Nephron (organoid): Measurements from ENCODE around the gene ALAS1.

ENCODE experiments used
- H3K27ac Mint-ChIP-seq, 3 experiments: 2 replicates each; pipeline ENCODE4 v1.8.0; 2020; ENCODE audit warnings: mixed read lengths in 3 of 3, mild to moderate bottlenecking in 2 of 3, moderate library complexity in 1 of 3
- H3K27me3 Mint-ChIP-seq: 2 replicates; pipeline ENCODE4 v1.8.0; 2021; ENCODE audit warnings: low read depth, mild to moderate bottlenecking, moderate library complexity, mixed read lengths
- H3K36me3 Mint-ChIP-seq: 2 replicates; pipeline ENCODE4 v1.8.0; 2020; ENCODE audit warnings: low read depth, mixed read lengths
- H3K4me1 Mint-ChIP-seq: 2 replicates; pipeline ENCODE4 v1.8.0; 2020; ENCODE audit warnings: mixed read lengths
- H3K4me3 Mint-ChIP-seq, 3 experiments: 2 replicates each; pipeline ENCODE4 v1.8.0; 2020; ENCODE audit warnings: mild to moderate bottlenecking in 3 of 3, mixed read lengths in 3 of 3, moderate library complexity in 2 of 3
- H3K9me3 Mint-ChIP-seq: 2 replicates; pipeline ENCODE4 v1.8.0; 2020; ENCODE audit warnings: mixed read lengths
- CTCF ChIP-seq, 3 experiments: fragments of 200-600 bp; sonication (generic); IDR thresholded peaks; one replicate each; pipeline ENCODE4 v1.5.0; 2021; ENCODE audit warnings: antibody characterized with exemption in 3 of 3; ENCODE audit not compliant: unreplicated experiment in 3 of 3

ALAS1 gene

GRCh38 chr3:52223449-52224408, 25.8 kb downstream of the ALAS1 start:
- H3K9me3 Mint-ChIP-seq = no peaks in the 10 kb centered on the region
- TF ChIP-seq CTCF (IDR thresholded peaks at IDR 0.05; ENCODE audit: unreplicated experiment in 3 of 3) = no peak
- H3K27me3 Mint-ChIP-seq = peaks cover 9% of the 10 kb centered on the region
- no peaks in the 10 kb centered on the region for H3K36me3 Mint-ChIP-seq
- no peak overlapping the region for H3K4me3 Mint-ChIP-seq
- H3K4me1 Mint-ChIP-seq = peaks cover 14% of the 10 kb centered on the region
- no peak overlapping the region for H3K27ac Mint-ChIP-seq

- H3K9me3 Mint-ChIP-seq = no peaks in the 10 kb centered on the region
- peaks cover 9% of the 10 kb centered on the region for H3K27me3 Mint-ChIP-seq
- H3K27ac Mint-ChIP-seq = no peak within 1 kb of the TSS
- H3K4me3 Mint-ChIP-seq = no peak within 1 kb of the TSS
- TF ChIP-seq CTCF (IDR thresholded peaks at IDR 0.05; ENCODE audit: unreplicated experiment in 3 of 3) = no peak
- H3K36me3 Mint-ChIP-seq = peaks cover 6% of the 10 kb centered on the region
- H3K4me1 Mint-ChIP-seq = peaks cover 1% of the 10 kb centered on the region
Measured at GRCh38 chr3:52225452-52226228, 27.7 kb downstream of the ALAS1 start, which contains the start of gene TLR9. TSS of gene TLR9 (minus strand) at chr3:52225645. CDS start at chr3:52225529, 116 bp downstream.

GRCh38 chr3:52226229-52226817, 28.4 kb downstream of the ALAS1 start:
- peaks cover 6% of the 10 kb centered on the region for H3K36me3 Mint-ChIP-seq
- no peak overlapping the region for H3K27ac Mint-ChIP-seq
- H3K27me3 Mint-ChIP-seq = peaks cover 9% of the 10 kb centered on the region
- no peaks in the 10 kb centered on the region for H3K9me3 Mint-ChIP-seq
- no peaks in the 10 kb centered on the region for H3K4me1 Mint-ChIP-seq
- no peak for TF ChIP-seq CTCF (IDR thresholded peaks at IDR 0.05; ENCODE audit: unreplicated experiment in 3 of 3)
- H3K4me3 Mint-ChIP-seq = no peak overlapping the region

DNA sequence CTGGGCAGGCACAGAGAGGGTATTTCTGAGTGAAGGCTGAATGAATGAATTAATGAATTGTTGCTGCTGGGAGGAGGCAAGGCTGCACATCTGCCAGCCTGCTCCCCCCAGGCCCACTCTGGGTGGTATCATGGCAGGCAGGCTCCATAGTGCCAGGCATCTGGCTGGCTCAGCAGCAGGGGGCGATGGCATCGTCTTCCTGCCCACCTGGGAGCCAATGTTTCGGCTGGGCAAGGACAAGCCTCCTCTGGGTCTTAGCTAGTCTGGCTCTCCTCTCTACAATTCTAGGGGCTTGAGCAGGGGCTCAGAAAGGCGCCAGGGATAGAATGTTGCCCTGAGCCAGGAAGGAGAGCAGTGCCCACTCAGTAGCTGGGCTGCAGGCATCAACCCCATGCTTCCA, 29.2 kb downstream of the ALAS1 start:
- Mint-ChIP-seq H3K36me3 (peaks cover 6% of the 10 kb centered on the region), H3K4me1 (no peaks in the 10 kb centered on the region), H3K4me3 (no peak overlapping the region), H3K27me3 (peaks cover 7% of the 10 kb centered on the region), H3K9me3 (no peaks in the 10 kb centered on the region), H3K27ac (no peak overlapping the region)
- no peak for TF ChIP-seq CTCF (IDR thresholded peaks at IDR 0.05; ENCODE audit: unreplicated experiment in 3 of 3)

DNA sequence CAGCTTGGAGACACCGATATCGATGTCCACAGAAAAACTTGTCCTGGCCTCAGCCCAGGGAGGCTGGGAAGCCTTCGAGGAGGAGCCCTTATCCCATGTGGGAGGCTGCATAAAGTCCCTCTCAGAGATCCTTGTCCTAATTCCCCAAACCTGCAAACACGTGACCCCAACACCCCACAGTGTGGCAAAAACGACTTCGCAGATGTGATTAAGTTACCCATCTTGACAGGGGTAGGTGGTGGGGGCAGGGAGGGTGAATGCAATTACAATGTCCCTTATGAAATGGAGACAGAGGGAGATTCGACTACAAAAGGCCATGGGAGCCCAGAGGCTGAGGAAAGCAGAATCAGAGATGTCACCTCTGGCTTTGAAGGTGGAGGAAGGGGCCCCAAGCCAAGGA, 29.8 kb downstream of the ALAS1 start:
- Mint-ChIP-seq H3K27me3 (peaks cover 6% of the 10 kb centered on the region), H3K4me1 (no peaks in the 10 kb centered on the region), H3K4me3 (no peak overlapping the region), H3K36me3 (peaks cover 6% of the 10 kb centered on the region), H3K27ac (peak overlapping the region in 1 of 3 experiments; percentile 42), H3K9me3 (no peaks in the 10 kb centered on the region)
- TF ChIP-seq CTCF (IDR thresholded peaks at IDR 0.05; ENCODE audit: unreplicated experiment in 3 of 3) = no peak
